Stimulated activated CD8-positive, alpha-beta memory T cell treated with anti-CD3 and anti-CD28 coated beads, Interleukin-4, amount 100 ng/mL, for 24 hours (primary cell): ENCODE measurements around the gene PTCH2.
"Not testable (repeated sequence)": the region's sequence is repeated elsewhere in the genome, so short reads cannot be mapped to it uniquely, and the experiment has no call there.

Experiments used
- DNase-seq: peaks from one replicate; pipeline ENCODE4 v3.0.0-alpha.2; 2020; ENCODE audit warnings: low read depth

The PTCH2 gene

GRCh38 chr1:44842486-44842861 is 579 bp downstream of the PTCH2 start:
- no peak for DNase-seq

GRCh38 chr1:44839576-44839975 is 3.5 kb downstream of the PTCH2 start:
- DNase-seq: no peak

GRCh38 chr1:44838294-44838693 is 4.8 kb downstream of the PTCH2 start:
- not testable (repeated sequence) for DNase-seq

- peak; percentile 80 for DNase-seq
These were observed 7.0 kb downstream of the PTCH2 start for GRCh38 chr1:44835738-44836675.

GRCh38 chr1:44834328-44834727 is 8.7 kb downstream of the PTCH2 start:
- no peak for DNase-seq

GRCh38 chr1:44832056-44832705 is 10.9 kb downstream of the PTCH2 start:
- DNase-seq: no peak

- DNase-seq: no peak
These were observed 11.5 kb downstream of the PTCH2 start for GRCh38 chr1:44831516-44831915.

GRCh38 chr1:44830900-44831304 is 12.2 kb downstream of the PTCH2 start:
- DNase-seq: no peak

GRCh38 chr1:44829506-44830384 is 13.3 kb downstream of the PTCH2 start:
- no peak for DNase-seq

GRCh38 chr1:44828841-44829440 is 14.1 kb downstream of the PTCH2 start:
- DNase-seq: no peak

GRCh38 chr1:44828003-44828651 is 14.9 kb downstream of the PTCH2 start:
- DNase-seq: no peak

GRCh38 chr1:44827197-44828002 is 15.7 kb downstream of the PTCH2 start:
- no peak for DNase-seq

- no peak for DNase-seq
These were observed 16.5 kb downstream of the PTCH2 start for GRCh38 chr1:44826375-44827196.

- DNase-seq: not testable (repeated sequence)
These were observed 18.7 kb downstream of the PTCH2 start for GRCh38 chr1:44824392-44824791.

GRCh38 chr1:44822981-44823451 is 20.0 kb downstream of the PTCH2 start:
- DNase-seq: no peak

- DNase-seq: no peak
These were observed 20.8 kb downstream of the PTCH2 start for GRCh38 chr1:44822131-44822701.

- no peak for DNase-seq
These were observed 21.8 kb downstream of the PTCH2 start for GRCh38 chr1:44821240-44821715.

- DNase-seq: no peak
These were observed 22.5 kb downstream of the PTCH2 start for GRCh38 chr1:44820328-44821239.
